Adipocyte (in vitro differentiated cells): ENCODE data around the gene SEMA6D.
A peak's percentile ranks its signal among the peaks of the same experiment; 100 is the strongest.

Experiments
- DNase-seq: peaks from one replicate; pipeline ENCODE4 v3.0.0-alpha.2; 2015; ENCODE audit warnings: low read depth
- H3K27me3 ChIP-seq: replicated peaks from 2 replicates; pipeline ENCODE4 v1.7.0; 2013; ENCODE audit warnings: mild to moderate bottlenecking, low read length, moderate library complexity; ENCODE audit not compliant: control insufficient read depth, insufficient read depth
- H3K36me3 ChIP-seq: 2 replicates; pipeline ENCODE4 v1.7.0; 2013; ENCODE audit warnings: low read length, mild to moderate bottlenecking, moderate library complexity; ENCODE audit not compliant: control insufficient read depth, insufficient read depth, severe bottlenecking
- H3K4me1 ChIP-seq: 2 replicates; pipeline ENCODE4 v1.7.0; 2013; ENCODE audit warnings: mild to moderate bottlenecking, low read length, moderate library complexity; ENCODE audit not compliant: control insufficient read depth, insufficient read depth
- H3K4me3 ChIP-seq: 2 replicates; pipeline ENCODE4 v1.7.0; 2013; ENCODE audit warnings: mild to moderate bottlenecking, low read length, moderate library complexity
- H3K9ac ChIP-seq: 2 replicates; pipeline ENCODE4 v1.7.0; 2013; ENCODE audit warnings: mild to moderate bottlenecking, low read length, moderate library complexity
- H3K9me3 ChIP-seq: 2 replicates; pipeline ENCODE4 v1.7.0; 2013; ENCODE audit warnings: mild to moderate bottlenecking, low read length, moderate library complexity; ENCODE audit not compliant: control insufficient read depth

The SEMA6D gene

GRCh38 chr15:47717036-47717612 lies at the start of gene SEMA6D:
Gene SEMA6D (plus strand): TSS chr15:47717505. CDS start chr15:47759799, 42,294 bp downstream.
- Histone ChIP-seq H3K4me1 (peaks cover 13% of the 10 kb centered on the region), H3K9ac (peak within 1 kb of the TSS; percentile 70), H3K36me3 (no peaks in the 10 kb centered on the region), H3K4me3 (peak within 1 kb of the TSS; percentile 87), H3K9me3 (no peaks in the 10 kb centered on the region), H3K27me3 (no peaks in the 10 kb centered on the region)
- peak; percentile 92 for DNase-seq

GRCh38 chr15:47669221-47669620 lies 48.1 kb upstream of the SEMA6D start:
- H3K9ac ChIP-seq = no peak overlapping the region
- no peak overlapping the region for H3K4me3 ChIP-seq
- H3K9me3 ChIP-seq = no peaks in the 10 kb centered on the region
- peaks cover 19% of the 10 kb centered on the region for H3K4me1 ChIP-seq
- H3K27me3 ChIP-seq = no peaks in the 10 kb centered on the region
- no peak for DNase-seq
- no peaks in the 10 kb centered on the region for H3K36me3 ChIP-seq

GRCh38 chr15:47670365-47670764 lies 46.9 kb upstream of the SEMA6D start:
- Histone ChIP-seq H3K4me1 (peaks cover 19% of the 10 kb centered on the region), H3K9me3 (no peaks in the 10 kb centered on the region), H3K9ac (no peak overlapping the region), H3K36me3 (no peaks in the 10 kb centered on the region), H3K27me3 (no peaks in the 10 kb centered on the region), H3K4me3 (no peak overlapping the region)
- DNase-seq = no peak

GRCh38 chr15:47673232-47673761 lies 44.0 kb upstream of the SEMA6D start:
- Histone ChIP-seq H3K4me1 (peaks cover 10% of the 10 kb centered on the region), H3K4me3 (no peak overlapping the region), H3K27me3 (no peaks in the 10 kb centered on the region), H3K9me3 (no peaks in the 10 kb centered on the region), H3K9ac (no peak overlapping the region), H3K36me3 (no peaks in the 10 kb centered on the region)
- no peak for DNase-seq

GRCh38 chr15:47674586-47675232 lies 42.6 kb upstream of the SEMA6D start:
- no peak for DNase-seq
- Histone ChIP-seq H3K27me3 (no peaks in the 10 kb centered on the region), H3K9ac (no peak overlapping the region), H3K4me3 (no peak overlapping the region), H3K9me3 (no peaks in the 10 kb centered on the region), H3K36me3 (no peaks in the 10 kb centered on the region), H3K4me1 (peaks cover 10% of the 10 kb centered on the region)

- Histone ChIP-seq H3K36me3 (no peaks in the 10 kb centered on the region), H3K4me1 (peaks cover 10% of the 10 kb centered on the region), H3K4me3 (no peak overlapping the region), H3K9ac (no peak overlapping the region), H3K9me3 (no peaks in the 10 kb centered on the region), H3K27me3 (no peaks in the 10 kb centered on the region)
- no peak for DNase-seq
These were observed 41.6 kb upstream of the SEMA6D start for GRCh38 chr15:47675735-47676134.

GRCh38 chr15:47678040-47678439 lies 39.3 kb upstream of the SEMA6D start:
- Histone ChIP-seq H3K9me3 (no peaks in the 10 kb centered on the region), H3K36me3 (no peaks in the 10 kb centered on the region), H3K4me1 (peaks cover 9% of the 10 kb centered on the region), H3K27me3 (no peaks in the 10 kb centered on the region), H3K9ac (no peak overlapping the region), H3K4me3 (no peak overlapping the region)
- DNase-seq = no peak

- Histone ChIP-seq H3K9me3 (no peaks in the 10 kb centered on the region), H3K36me3 (no peaks in the 10 kb centered on the region), H3K9ac (no peak overlapping the region), H3K4me1 (no peaks in the 10 kb centered on the region), H3K4me3 (no peak overlapping the region), H3K27me3 (no peaks in the 10 kb centered on the region)
- no peak for DNase-seq
These were observed 34.6 kb upstream of the SEMA6D start for GRCh38 chr15:47682661-47683060.

- H3K4me1 ChIP-seq = peaks cover 7% of the 10 kb centered on the region
- no peak overlapping the region for H3K4me3 ChIP-seq
- peak; percentile 8 for DNase-seq
These were observed 32.0 kb upstream of the SEMA6D start for GRCh38 chr15:47685141-47685870.

GRCh38 chr15:47688573-47689086 lies 28.7 kb upstream of the SEMA6D start:
- Histone ChIP-seq H3K9me3 (no peaks in the 10 kb centered on the region), H3K9ac (no peak overlapping the region), H3K27me3 (no peaks in the 10 kb centered on the region), H3K36me3 (no peaks in the 10 kb centered on the region), H3K4me3 (no peak overlapping the region), H3K4me1 (peaks cover 7% of the 10 kb centered on the region)
- DNase-seq = peak; percentile 32

More at GRCh38 chr15:47685141-47685870, 32.0 kb upstream of the SEMA6D start:
- no peaks in the 10 kb centered on the region for H3K27me3 ChIP-seq
- H3K36me3 ChIP-seq = no peaks in the 10 kb centered on the region
- no peak overlapping the region for H3K9ac ChIP-seq
- no peaks in the 10 kb centered on the region for H3K9me3 ChIP-seq

- Histone ChIP-seq H3K9ac (no peak overlapping the region), H3K9me3 (no peaks in the 10 kb centered on the region), H3K4me3 (no peak overlapping the region), H3K36me3 (no peaks in the 10 kb centered on the region), H3K27me3 (no peaks in the 10 kb centered on the region), H3K4me1 (peaks cover 7% of the 10 kb centered on the region)
- no peak for DNase-seq
These were observed 27.6 kb upstream of the SEMA6D start for GRCh38 chr15:47689660-47690059.
